ENCODE results near the gene TRIP13.

GRCh38 chr5:930866-931265, 38.2 kb downstream of the TRIP13 start:
- TF ChIP-seq POLR2A (IDR thresholded peaks at IDR 0.05) (no peak), CTCF (IDR thresholded peaks at IDR 0.05) (no peak)

Data from right lobe of liver (tissue), 4 donors.